Measurements from ENCODE around the gene CC2D1B.

CC2D1B gene

GRCh38 chr1:52328615-52329014 is 37.4 kb downstream of the CC2D1B start:
- H3F3A ChIP-seq (ENCODE audit: control insufficient read depth, insufficient read depth), result no peaks in the 10 kb centered on the region
- no peak overlapping the region for H3K4me3 ChIP-seq (ENCODE audit: low read length)
- H3K9me3 ChIP-seq (ENCODE audit: control insufficient read depth, insufficient read depth, low read length), result no peaks in the 10 kb centered on the region
- no peak for TF ChIP-seq EZH2phosphoT487 (IDR thresholded peaks at IDR 0.05; ENCODE audit: borderline replicate concordance, low read length)
- TF ChIP-seq, protein P1, sequence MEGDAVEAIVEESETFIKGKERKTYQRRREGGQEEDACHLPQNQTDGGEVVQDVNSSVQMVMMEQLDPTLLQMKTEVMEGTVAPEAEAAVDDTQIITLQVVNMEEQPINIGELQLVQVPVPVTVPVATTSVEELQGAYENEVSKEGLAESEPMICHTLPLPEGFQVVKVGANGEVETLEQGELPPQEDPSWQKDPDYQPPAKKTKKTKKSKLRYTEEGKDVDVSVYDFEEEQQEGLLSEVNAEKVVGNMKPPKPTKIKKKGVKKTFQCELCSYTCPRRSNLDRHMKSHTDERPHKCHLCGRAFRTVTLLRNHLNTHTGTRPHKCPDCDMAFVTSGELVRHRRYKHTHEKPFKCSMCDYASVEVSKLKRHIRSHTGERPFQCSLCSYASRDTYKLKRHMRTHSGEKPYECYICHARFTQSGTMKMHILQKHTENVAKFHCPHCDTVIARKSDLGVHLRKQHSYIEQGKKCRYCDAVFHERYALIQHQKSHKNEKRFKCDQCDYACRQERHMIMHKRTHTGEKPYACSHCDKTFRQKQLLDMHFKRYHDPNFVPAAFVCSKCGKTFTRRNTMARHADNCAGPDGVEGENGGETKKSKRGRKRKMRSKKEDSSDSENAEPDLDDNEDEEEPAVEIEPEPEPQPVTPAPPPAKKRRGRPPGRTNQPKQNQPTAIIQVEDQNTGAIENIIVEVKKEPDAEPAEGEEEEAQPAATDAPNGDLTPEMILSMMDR (IDR thresholded peaks at IDR 0.05; ENCODE audit: low read depth, low read length, poor library complexity, severe bottlenecking), result no peak
- H3K79me2 ChIP-seq (ENCODE audit: control insufficient read depth, low read length), result no peaks in the 10 kb centered on the region
- H3K9me2 ChIP-seq (replicated peaks; ENCODE audit: control insufficient read depth, low read length), result no peaks in the 10 kb centered on the region
- no peaks in the 10 kb centered on the region for H3K27me3 ChIP-seq (ENCODE audit: control insufficient read depth, low read length)
- H3K27ac ChIP-seq (ENCODE audit: low read depth, low read length), result no peak overlapping the region
- H3K36me3 ChIP-seq (ENCODE audit: control insufficient read depth, low read length), result no peaks in the 10 kb centered on the region
- H3K4me1 ChIP-seq (ENCODE audit: control insufficient read depth, low read length), result no peaks in the 10 kb centered on the region
- no peaks in the 10 kb centered on the region for H4K20me1 ChIP-seq (ENCODE audit: control insufficient read depth, insufficient read depth, low read depth, low read length)
- no peak overlapping the region for H3K4me2 ChIP-seq (ENCODE audit: low read length)

DNA sequence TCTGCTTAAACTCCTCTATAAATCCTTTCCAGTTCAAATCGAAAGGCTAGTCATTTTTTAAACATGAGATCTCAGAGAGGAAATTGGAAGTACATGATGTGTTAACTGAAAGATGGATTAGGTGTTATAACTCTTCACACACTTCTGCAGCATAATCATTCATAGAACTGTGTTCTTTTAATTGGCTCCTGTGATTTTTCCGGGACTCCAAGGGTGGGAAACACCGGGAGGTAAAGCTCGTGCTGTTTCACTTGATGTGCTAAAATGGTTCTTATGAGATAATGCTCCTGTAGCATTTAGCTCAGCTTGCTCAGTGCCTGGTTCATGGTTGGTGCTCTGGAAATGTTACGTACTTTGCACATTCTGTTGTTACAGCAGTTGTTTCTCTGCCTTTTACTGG is 40.2 kb downstream of the CC2D1B start:
- H4K20me1 ChIP-seq (ENCODE audit: control insufficient read depth, insufficient read depth, low read depth, low read length), result no peaks in the 10 kb centered on the region

GRCh38 chr1:52323731-52324130 is 42.3 kb downstream of the CC2D1B start:
- TF ChIP-seq, protein P1 (IDR thresholded peaks at IDR 0.05; ENCODE audit: low read depth, low read length, poor library complexity, severe bottlenecking), result no peak
- Histone ChIP-seq H3K36me3 (ENCODE audit: control insufficient read depth, low read length) (no peaks in the 10 kb centered on the region), H3K79me2 (ENCODE audit: control insufficient read depth, low read length) (no peaks in the 10 kb centered on the region), H3K4me3 (ENCODE audit: low read length) (no peak overlapping the region), H4K20me1 (ENCODE audit: control insufficient read depth, insufficient read depth, low read depth, low read length) (no peaks in the 10 kb centered on the region), H3K27me3 (ENCODE audit: control insufficient read depth, low read length) (no peaks in the 10 kb centered on the region), H3K9me3 (ENCODE audit: control insufficient read depth, insufficient read depth, low read length) (no peaks in the 10 kb centered on the region), H3K4me2 (ENCODE audit: low read length) (no peak overlapping the region), H3F3A (ENCODE audit: control insufficient read depth, insufficient read depth) (no peaks in the 10 kb centered on the region), H3K4me1 (ENCODE audit: control insufficient read depth, low read length) (no peaks in the 10 kb centered on the region), H3K27ac (ENCODE audit: low read depth, low read length) (no peak overlapping the region), H3K9me2 (replicated peaks; ENCODE audit: control insufficient read depth, low read length) (no peaks in the 10 kb centered on the region)

More for the DNA sequence above, 40.2 kb downstream of the CC2D1B start:
- no peaks in the 10 kb centered on the region for H3K9me2 ChIP-seq (replicated peaks; ENCODE audit: control insufficient read depth, low read length)
- no peaks in the 10 kb centered on the region for H3K79me2 ChIP-seq (ENCODE audit: control insufficient read depth, low read length)
- H3K9me3 ChIP-seq (ENCODE audit: control insufficient read depth, insufficient read depth, low read length), result no peaks in the 10 kb centered on the region
- TF ChIP-seq EZH2phosphoT487 (IDR thresholded peaks at IDR 0.05; ENCODE audit: borderline replicate concordance, low read length), result no peak
- TF ChIP-seq, protein P1 (IDR thresholded peaks at IDR 0.05; ENCODE audit: low read depth, low read length, poor library complexity, severe bottlenecking), result no peak
- no peaks in the 10 kb centered on the region for H3K27me3 ChIP-seq (ENCODE audit: control insufficient read depth, low read length)
- no peak overlapping the region for H3K4me2 ChIP-seq (ENCODE audit: low read length)
- no peaks in the 10 kb centered on the region for H3K4me1 ChIP-seq (ENCODE audit: control insufficient read depth, low read length)
- H3F3A ChIP-seq (ENCODE audit: control insufficient read depth, insufficient read depth), result no peaks in the 10 kb centered on the region
- no peak overlapping the region for H3K27ac ChIP-seq (ENCODE audit: low read depth, low read length)
- H3K36me3 ChIP-seq (ENCODE audit: control insufficient read depth, low read length), result no peaks in the 10 kb centered on the region
- H3K4me3 ChIP-seq (ENCODE audit: low read length), result no peak overlapping the region

GRCh38 chr1:52321061-52321460 is 44.9 kb downstream of the CC2D1B start:
- Histone ChIP-seq H3F3A (ENCODE audit: control insufficient read depth, insufficient read depth) (no peaks in the 10 kb centered on the region), H3K4me2 (ENCODE audit: low read length) (no peak overlapping the region), H3K36me3 (ENCODE audit: control insufficient read depth, low read length) (no peaks in the 10 kb centered on the region), H4K20me1 (ENCODE audit: control insufficient read depth, insufficient read depth, low read depth, low read length) (no peaks in the 10 kb centered on the region), H3K4me3 (ENCODE audit: low read length) (no peak overlapping the region), H3K4me1 (ENCODE audit: control insufficient read depth, low read length) (no peaks in the 10 kb centered on the region), H3K9me2 (replicated peaks; ENCODE audit: control insufficient read depth, low read length) (no peaks in the 10 kb centered on the region), H3K27ac (ENCODE audit: low read depth, low read length) (no peak overlapping the region), H3K27me3 (ENCODE audit: control insufficient read depth, low read length) (no peaks in the 10 kb centered on the region), H3K79me2 (ENCODE audit: control insufficient read depth, low read length) (no peaks in the 10 kb centered on the region), H3K9me3 (ENCODE audit: control insufficient read depth, insufficient read depth, low read length) (no peaks in the 10 kb centered on the region)
- no peak for TF ChIP-seq EZH2phosphoT487 (IDR thresholded peaks at IDR 0.05; ENCODE audit: borderline replicate concordance, low read length)
- TF ChIP-seq, protein P1 (IDR thresholded peaks at IDR 0.05; ENCODE audit: low read depth, low read length, poor library complexity, severe bottlenecking), result no peak

All from DOHH2 (cell line).